Gastrocnemius medialis (tissue), 4 donors: ENCODE results near the gene ZNF850. TPM values are rescaled to one million over a fixed set of nuclear protein-coding genes. Genes with fewer than 3 reads are reported as not detected.

Experiments used
- ATAC-seq, 2 donors: fragments of 150-250 bp; one replicate each; pipeline ENCODE4 v1.9.1; 2016
- DNase-seq, 2 donors: peaks; one replicate each; pipeline ENCODE4 v3.0.0-alpha.2; 2019
- H3K27ac ChIP-seq, 4 donors: fragments of 200-600 bp; sonication (generic); 1 replicate in 1 of 4; 2 replicates in 3 of 4; pipeline ENCODE4 v1.5.1; 2016 to 2018; ENCODE audit warnings: mild to moderate bottlenecking in 2 of 4, moderate library complexity in 1 of 4
- H3K27me3 ChIP-seq, 3 donors: fragments of 200-600 bp; sonication (generic) in 2 of 3; 1 replicate in 1 of 3; 2 replicates in 2 of 3; pipeline versions ENCODE4 v1.5.1 to v1.6.0; 2016 to 2019; ENCODE audit warnings: mild to moderate bottlenecking in 1 of 3, moderate library complexity in 1 of 3
- H3K36me3 ChIP-seq, 2 donors: fragments of 200-600 bp; sonication (generic) in 1 of 2; one replicate each; pipeline ENCODE4 v1.5.1; 2017 to 2018
- H3K4me1 ChIP-seq, 2 donors: fragments of 200-600 bp; sonication (generic) in 1 of 2; one replicate each; pipeline ENCODE4 v1.5.1; 2016 to 2017; ENCODE audit warnings: mild to moderate bottlenecking in 2 of 2
- H3K4me3 ChIP-seq, 4 donors: fragments of 200-600 bp; sonication (generic) in 3 of 4; 1 replicate in 1 of 4; 2 replicates in 3 of 4; pipeline ENCODE4 v1.5.1; 2016 to 2019; ENCODE audit warnings: mild to moderate bottlenecking in 2 of 4
- H3K9me3 ChIP-seq, 3 donors: fragments of 200-600 bp; sonication (generic) in 2 of 3; 1 replicate in 1 of 3; 2 replicates in 2 of 3; pipeline ENCODE4 v1.5.1; 2016 to 2019
- POLR2A ChIP-seq, 2 donors: fragments of 450-650 bp; IDR thresholded peaks; one replicate each; pipeline ENCODE4 v1.6.1; 2017; ENCODE audit warnings: antibody characterized with exemption in 2 of 2, mild to moderate bottlenecking in 2 of 2, moderate library complexity in 2 of 2
- in situ Hi-C, 4 donors: fragments of 200-750 bp; cut with MboI; loops; one replicate each; pipeline versions ENCODE4 v1.15.0 to v1.8.0; 2017; ENCODE audit warnings: low sequenced_read_pairs in 4 of 4
- intact Hi-C: fragments of 100-400 bp; cut with DNase I; formaldehyde crosslinking; loops from one replicate; pipeline ENCODE4 v1.15.1; 2023; ENCODE audit warnings: low total_unique reads
- total RNA-seq, 4 donors: library from RNA; depleted of rRNA; stranded (reverse); fragments of >200 nt; gene quantifications; one replicate each; pipeline versions ENCODE4 v1.1.0 to v1.2.3, GENCODE V29; 2016
- TF ChIP-seq, protein P1 (sequence below), 5 experiments: fragments of 450-650 bp in 3 of 5; fragments of 200-600 bp in 2 of 5; sonication (generic) in 2 of 5; IDR thresholded peaks in 4 of 5; conservative IDR thresholded peaks in 1 of 5; 1 replicate in 4 of 5; 2 replicates in 1 of 5; pipeline ENCODE4 v1.5.1; 2016 to 2019; ENCODE audit warnings: antibody characterized with exemption in 5 of 5, mild to moderate bottlenecking in 3 of 5, moderate library complexity in 3 of 5

Gene ZNF850
- total RNA-seq, 4 donors from 2014 or later: 0.24 to 0.55 (median 0.42) TPM

DNA sequence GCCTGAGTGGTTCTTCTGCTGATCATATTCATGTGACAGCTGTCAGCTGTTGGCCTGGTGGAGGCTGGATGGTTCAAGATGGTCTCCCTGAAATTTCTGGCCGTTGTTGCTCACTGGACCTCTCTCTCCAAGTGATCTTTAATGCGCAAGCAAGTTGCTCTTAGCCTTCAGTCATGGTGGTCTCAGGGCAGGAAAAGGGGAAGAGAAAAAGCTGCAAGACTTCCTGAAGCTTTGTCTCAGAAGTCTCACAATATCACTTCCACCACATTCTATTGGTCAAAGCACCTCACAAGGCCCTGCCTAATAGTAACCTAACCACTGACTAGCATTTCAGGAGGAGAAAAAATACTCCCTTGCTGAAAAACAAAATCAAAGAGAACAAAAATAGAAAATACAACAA, 86.8 kb downstream of the ZNF850 start:
- no peak for DNase-seq
- Histone ChIP-seq H3K27me3 (no peaks in the 10 kb centered on the region), H3K9me3 (peaks cover 0 to 10% (median 2%) of the 10 kb centered on the region in 3 donors), H3K4me1 (peaks cover 13 to 16% of the 10 kb centered on the region in 2 donors), H3K36me3 (peaks cover 7 to 45% of the 10 kb centered on the region in 2 donors), H3K4me3 (no peak overlapping the region), H3K27ac (no peak overlapping the region)
- intact Hi-C loops: loop anchor here (5.0 to 10.0 kb wide), 5 partner anchors 111 to 781 kb away; partner anchors contain the start of genes ZNF383, ZNF420, ZNF529 and ZNF568
- in situ Hi-C loops: no loop called here
- TF ChIP-seq POLR2A (IDR thresholded peaks at IDR 0.05): no peak
- TF ChIP-seq, protein P1, sequence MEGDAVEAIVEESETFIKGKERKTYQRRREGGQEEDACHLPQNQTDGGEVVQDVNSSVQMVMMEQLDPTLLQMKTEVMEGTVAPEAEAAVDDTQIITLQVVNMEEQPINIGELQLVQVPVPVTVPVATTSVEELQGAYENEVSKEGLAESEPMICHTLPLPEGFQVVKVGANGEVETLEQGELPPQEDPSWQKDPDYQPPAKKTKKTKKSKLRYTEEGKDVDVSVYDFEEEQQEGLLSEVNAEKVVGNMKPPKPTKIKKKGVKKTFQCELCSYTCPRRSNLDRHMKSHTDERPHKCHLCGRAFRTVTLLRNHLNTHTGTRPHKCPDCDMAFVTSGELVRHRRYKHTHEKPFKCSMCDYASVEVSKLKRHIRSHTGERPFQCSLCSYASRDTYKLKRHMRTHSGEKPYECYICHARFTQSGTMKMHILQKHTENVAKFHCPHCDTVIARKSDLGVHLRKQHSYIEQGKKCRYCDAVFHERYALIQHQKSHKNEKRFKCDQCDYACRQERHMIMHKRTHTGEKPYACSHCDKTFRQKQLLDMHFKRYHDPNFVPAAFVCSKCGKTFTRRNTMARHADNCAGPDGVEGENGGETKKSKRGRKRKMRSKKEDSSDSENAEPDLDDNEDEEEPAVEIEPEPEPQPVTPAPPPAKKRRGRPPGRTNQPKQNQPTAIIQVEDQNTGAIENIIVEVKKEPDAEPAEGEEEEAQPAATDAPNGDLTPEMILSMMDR (IDR thresholded peaks at IDR 0.05 in 4 of 5, conservative IDR thresholded peaks at IDR 0.05 in 1 of 5): no peak
- no peak for ATAC-seq

DNA sequence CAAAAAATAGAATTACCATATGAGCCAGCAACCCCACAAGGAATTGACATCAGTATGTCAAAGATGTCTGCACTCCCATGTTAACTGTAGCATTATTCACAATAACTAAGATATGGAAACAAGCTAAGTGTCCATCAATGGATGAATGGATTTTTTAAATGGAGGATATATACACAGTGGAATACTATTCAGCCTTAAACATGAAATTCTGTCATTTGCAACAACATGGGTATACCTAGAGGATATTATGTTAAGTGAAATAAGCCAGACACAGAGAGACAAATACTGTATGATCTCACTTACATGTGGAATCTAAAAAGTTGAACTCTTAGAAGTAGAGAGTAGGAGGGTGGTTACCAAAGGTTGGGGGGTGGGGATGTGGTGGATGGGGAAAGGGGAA, 93.2 kb downstream of the ZNF850 start:
- Histone ChIP-seq H3K27me3 (no peaks in the 10 kb centered on the region), H3K9me3 (peaks cover 0 to 5% (median 0%) of the 10 kb centered on the region in 3 donors), H3K4me3 (no peak overlapping the region), H3K36me3 (peaks cover 7 to 49% of the 10 kb centered on the region in 2 donors), H3K27ac (no peak overlapping the region), H3K4me1 (no peaks in the 10 kb centered on the region)
- no peak for ATAC-seq
- TF ChIP-seq POLR2A (IDR thresholded peaks at IDR 0.05): no peak
- TF ChIP-seq, protein P1 (IDR thresholded peaks at IDR 0.05 in 4 of 5, conservative IDR thresholded peaks at IDR 0.05 in 1 of 5): no peak
- DNase-seq: no peak
- intact Hi-C loops (no loop called here), in situ Hi-C loops (no loop called here)

DNA sequence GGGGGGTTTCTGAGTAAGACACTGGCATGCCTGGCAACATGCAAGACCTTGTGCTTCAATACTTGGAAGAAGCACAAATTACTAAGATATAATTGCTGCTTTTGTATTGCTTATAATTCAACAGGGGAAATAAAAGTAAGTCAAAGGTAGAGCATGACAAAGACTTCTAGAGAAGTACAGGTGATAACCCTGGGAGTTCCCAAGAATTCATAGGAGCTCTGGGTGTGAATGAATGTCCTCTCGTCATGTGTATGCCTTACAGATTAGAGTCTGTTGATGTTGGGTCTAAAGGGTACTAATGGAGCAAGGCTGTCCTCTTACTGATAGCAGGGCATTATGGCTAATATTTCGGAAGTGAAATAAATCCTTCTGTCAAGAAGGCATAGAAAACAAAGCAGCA, 98.4 kb downstream of the ZNF850 start:
- ATAC-seq: no peak
- in situ Hi-C loops (no loop called here), intact Hi-C loops (no loop called here)
- H3K27ac ChIP-seq: no peak overlapping the region
- DNase-seq: no peak
- H3K36me3 ChIP-seq: peaks cover 4 to 49% of the 10 kb centered on the region in 2 donors
- H3K9me3 ChIP-seq: peaks cover 0 to 5% (median 0%) of the 10 kb centered on the region in 3 donors
- H3K27me3 ChIP-seq: no peaks in the 10 kb centered on the region
- H3K4me3 ChIP-seq: no peak overlapping the region
- H3K4me1 ChIP-seq: no peaks in the 10 kb centered on the region
- TF ChIP-seq POLR2A (IDR thresholded peaks at IDR 0.05): no peak
- TF ChIP-seq, protein P1 (IDR thresholded peaks at IDR 0.05 in 4 of 5, conservative IDR thresholded peaks at IDR 0.05 in 1 of 5): no peak

DNA sequence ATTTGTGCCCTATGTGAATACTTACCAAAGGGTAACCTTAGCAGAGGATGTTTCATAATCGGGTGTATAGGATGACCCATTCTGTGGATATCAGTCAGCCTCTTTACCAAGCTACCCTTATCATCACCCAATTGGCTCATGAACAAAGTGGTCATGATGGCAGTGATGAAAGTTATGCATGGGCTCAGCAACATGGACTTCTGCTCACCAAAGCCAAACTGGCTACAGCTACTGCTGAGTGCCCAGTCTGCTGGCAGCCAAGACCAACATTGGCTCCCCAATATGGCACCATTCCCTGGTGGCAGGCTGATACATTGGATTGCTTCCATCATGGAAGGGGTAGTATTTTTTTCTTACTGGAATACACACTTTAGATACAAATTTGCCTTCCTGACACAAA, 100.2 kb downstream of the ZNF850 start:
- Histone ChIP-seq H3K27ac (no peak overlapping the region), H3K27me3 (no peaks in the 10 kb centered on the region), H3K4me1 (peaks cover 0 to 5% of the 10 kb centered on the region in 2 donors), H3K36me3 (peaks cover 0 to 31% of the 10 kb centered on the region in 2 donors), H3K4me3 (no peak overlapping the region), H3K9me3 (no peaks in the 10 kb centered on the region)
- intact Hi-C loops: no loop called here
- TF ChIP-seq, protein P1 (IDR thresholded peaks at IDR 0.05 in 4 of 5, conservative IDR thresholded peaks at IDR 0.05 in 1 of 5): no peak
- TF ChIP-seq POLR2A (IDR thresholded peaks at IDR 0.05): no peak
- no peak for DNase-seq
- ATAC-seq: no peak
- in situ Hi-C loops: no loop called here

DNA sequence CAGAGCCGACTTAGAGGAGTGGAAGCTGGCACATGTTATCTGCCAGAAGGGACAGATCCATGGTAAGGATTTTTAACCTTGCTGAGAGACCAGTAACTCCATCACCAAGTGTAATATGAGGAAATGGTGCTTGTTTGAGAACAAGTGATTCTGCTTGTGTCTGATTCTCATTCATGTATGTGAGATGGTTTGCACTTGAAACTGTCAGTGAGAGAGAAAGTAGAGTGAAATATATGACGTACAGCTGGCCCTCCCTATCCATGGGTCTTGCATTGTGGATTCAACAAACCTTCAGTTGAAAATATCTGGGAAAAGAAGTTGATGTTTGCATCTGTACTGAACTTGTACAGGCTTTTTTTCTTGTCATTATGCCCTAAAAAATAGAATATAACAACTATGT, 104.0 kb downstream of the ZNF850 start:
- TF ChIP-seq, protein P1 (IDR thresholded peaks at IDR 0.05 in 4 of 5, conservative IDR thresholded peaks at IDR 0.05 in 1 of 5): no peak
- no peak for TF ChIP-seq POLR2A (IDR thresholded peaks at IDR 0.05)
- peaks cover 2 to 34% of the 10 kb centered on the region in 2 donors for H3K36me3 ChIP-seq
- DNase-seq (no peak), ATAC-seq (no peak)
- in situ Hi-C loops (no loop called here), intact Hi-C loops (loop anchor here (5.0 kb wide), 2 partner anchors 291 to 544 kb away; partner anchors contain the start of genes ZFP14 and ZNF585B)
- no peaks in the 10 kb centered on the region for H3K9me3 ChIP-seq
- H3K27ac ChIP-seq: no peak overlapping the region
- no peaks in the 10 kb centered on the region for H3K27me3 ChIP-seq
- H3K4me1 ChIP-seq: peaks cover 6 to 9% of the 10 kb centered on the region in 2 donors
- H3K4me3 ChIP-seq: no peak overlapping the region
